DOHH2 (cell line): ENCODE measurements around the gene NEUROD1.

ENCODE experiments used
- H3F3A ChIP-seq: fragments of 200-600 bp; sonication (generic), shearing (Covaris generic); 2 replicates; pipeline ENCODE4 v1.6.0; 2016; ENCODE audit warnings: antibody characterized with exemption, mild to moderate bottlenecking; ENCODE audit not compliant: control insufficient read depth, insufficient read depth
- H3K27ac ChIP-seq: fragments of 200-600 bp; sonication (generic); 2 replicates; pipeline ENCODE4 v1.5.1; 2014; ENCODE audit warnings: low read depth, mild to moderate bottlenecking, low read length, moderate library complexity
- H3K27me3 ChIP-seq: fragments of 200-600 bp; sonication (generic); 2 replicates; pipeline ENCODE4 v1.6.1; 2014; ENCODE audit warnings: mild to moderate bottlenecking, low read length, mixed read lengths; ENCODE audit not compliant: control insufficient read depth
- H3K36me3 ChIP-seq: fragments of 200-600 bp; sonication (generic); 2 replicates; pipeline ENCODE4 v1.6.1; 2014; ENCODE audit warnings: mild to moderate bottlenecking, low read length, moderate library complexity, mixed read lengths; ENCODE audit not compliant: control insufficient read depth
- H3K4me1 ChIP-seq: fragments of 200-600 bp; sonication (generic); 2 replicates; pipeline ENCODE4 v1.6.1; 2014; ENCODE audit warnings: mild to moderate bottlenecking, low read length, mixed read lengths; ENCODE audit not compliant: control insufficient read depth
- H3K4me2 ChIP-seq: fragments of 200-600 bp; sonication (generic); 2 replicates; pipeline ENCODE4 v1.6.0; 2014; ENCODE audit warnings: mild to moderate bottlenecking, low read length, moderate library complexity
- H3K4me3 ChIP-seq: fragments of 200-600 bp; sonication (generic); 2 replicates; pipeline ENCODE4 v1.5.1; 2014; ENCODE audit warnings: mild to moderate bottlenecking, low read length, mixed read lengths
- H3K79me2 ChIP-seq: fragments of 200-600 bp; sonication (generic); 2 replicates; pipeline ENCODE4 v1.6.1; 2014; ENCODE audit warnings: mild to moderate bottlenecking, low read length, mixed read lengths; ENCODE audit not compliant: control insufficient read depth
- H3K9me2 ChIP-seq: fragments of 200-600 bp; sonication (generic); replicated peaks from 2 replicates; pipeline ENCODE4 v1.6.1; 2014; ENCODE audit warnings: mild to moderate bottlenecking, low read length, mixed read lengths; ENCODE audit not compliant: control insufficient read depth
- H3K9me3 ChIP-seq: fragments of 200-600 bp; sonication (generic); 2 replicates; pipeline ENCODE4 v1.6.1; 2014; ENCODE audit warnings: antibody characterized with exemption, low read length, mixed read lengths; ENCODE audit not compliant: control insufficient read depth, insufficient read depth
- H4K20me1 ChIP-seq: fragments of 200-600 bp; sonication (generic); 2 replicates; pipeline ENCODE4 v1.6.0; 2014; ENCODE audit warnings: low read depth, mild to moderate bottlenecking, antibody characterized with exemption, low read length, moderate library complexity; ENCODE audit not compliant: control insufficient read depth, insufficient read depth
- EZH2phosphoT487 ChIP-seq: fragments of 200-600 bp; sonication (generic); IDR thresholded peaks from 2 replicates; pipeline ENCODE4 v1.6.1; 2017; ENCODE audit warnings: borderline replicate concordance, mild to moderate bottlenecking, antibody characterized with exemption, low read length, moderate library complexity, mixed read lengths
- TF ChIP-seq, protein P1 (sequence below): fragments of 200-600 bp; sonication (generic); IDR thresholded peaks from one replicate; pipeline ENCODE4 v1.5.1; 2014; ENCODE audit warnings: antibody characterized with exemption, mild to moderate bottlenecking, low read depth, low read length; ENCODE audit not compliant: poor library complexity, severe bottlenecking

Gene NEUROD1

DNA sequence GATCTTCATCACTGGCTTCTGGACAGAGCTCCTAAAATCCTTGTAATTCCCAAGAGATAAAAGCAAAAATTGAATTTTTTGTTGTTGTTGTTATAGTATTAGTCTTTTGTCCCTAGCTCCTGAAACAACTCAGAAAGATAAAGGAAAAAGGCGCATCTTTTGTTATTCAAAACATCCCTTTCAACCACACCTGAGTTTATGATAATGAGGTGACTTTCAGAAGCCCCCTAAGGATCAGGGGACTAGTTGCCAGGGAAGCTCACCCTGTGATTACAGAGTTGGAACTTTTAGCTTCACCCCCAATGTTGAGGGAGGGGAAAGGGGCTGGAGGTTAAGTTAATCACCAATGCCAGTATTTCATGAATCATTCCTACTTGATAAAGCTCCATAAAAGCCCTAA is 13.1 kb downstream of the NEUROD1 start:
- TF ChIP-seq, protein P1, sequence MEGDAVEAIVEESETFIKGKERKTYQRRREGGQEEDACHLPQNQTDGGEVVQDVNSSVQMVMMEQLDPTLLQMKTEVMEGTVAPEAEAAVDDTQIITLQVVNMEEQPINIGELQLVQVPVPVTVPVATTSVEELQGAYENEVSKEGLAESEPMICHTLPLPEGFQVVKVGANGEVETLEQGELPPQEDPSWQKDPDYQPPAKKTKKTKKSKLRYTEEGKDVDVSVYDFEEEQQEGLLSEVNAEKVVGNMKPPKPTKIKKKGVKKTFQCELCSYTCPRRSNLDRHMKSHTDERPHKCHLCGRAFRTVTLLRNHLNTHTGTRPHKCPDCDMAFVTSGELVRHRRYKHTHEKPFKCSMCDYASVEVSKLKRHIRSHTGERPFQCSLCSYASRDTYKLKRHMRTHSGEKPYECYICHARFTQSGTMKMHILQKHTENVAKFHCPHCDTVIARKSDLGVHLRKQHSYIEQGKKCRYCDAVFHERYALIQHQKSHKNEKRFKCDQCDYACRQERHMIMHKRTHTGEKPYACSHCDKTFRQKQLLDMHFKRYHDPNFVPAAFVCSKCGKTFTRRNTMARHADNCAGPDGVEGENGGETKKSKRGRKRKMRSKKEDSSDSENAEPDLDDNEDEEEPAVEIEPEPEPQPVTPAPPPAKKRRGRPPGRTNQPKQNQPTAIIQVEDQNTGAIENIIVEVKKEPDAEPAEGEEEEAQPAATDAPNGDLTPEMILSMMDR = no peak
- no peak for TF ChIP-seq EZH2phosphoT487
- no peaks in the 10 kb centered on the region for H3K27me3 ChIP-seq

DNA sequence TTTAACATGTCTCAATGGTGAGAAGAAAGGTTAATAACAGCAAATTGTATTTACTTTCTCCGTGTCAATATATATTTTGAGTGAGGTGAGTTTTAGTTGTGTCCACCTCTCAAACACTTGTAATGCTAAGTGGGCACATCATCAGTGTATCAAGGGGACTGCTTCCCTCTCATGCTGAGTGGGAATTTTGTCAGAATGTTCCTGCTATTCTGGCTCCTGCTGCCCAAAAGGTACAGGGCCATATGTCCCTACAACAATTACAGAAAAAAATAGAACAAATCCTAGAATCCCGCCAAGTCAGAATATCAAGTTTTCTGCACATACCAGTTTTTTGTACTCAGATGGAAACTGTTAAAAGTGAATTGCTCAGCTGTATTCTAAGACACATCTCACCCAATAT is 18.0 kb downstream of the NEUROD1 start:
- H3K27ac ChIP-seq = no peak overlapping the region
- peaks cover 3% of the 10 kb centered on the region for H3K4me1 ChIP-seq
- H3K9me2 ChIP-seq = no peaks in the 10 kb centered on the region
- no peaks in the 10 kb centered on the region for H3F3A ChIP-seq
- no peaks in the 10 kb centered on the region for H3K36me3 ChIP-seq
- no peak overlapping the region for H3K4me2 ChIP-seq
- H3K79me2 ChIP-seq = no peaks in the 10 kb centered on the region
- no peaks in the 10 kb centered on the region for H4K20me1 ChIP-seq
- no peaks in the 10 kb centered on the region; the same call in 1 of the 2 replicates for H3K9me3 ChIP-seq
- H3K27me3 ChIP-seq = no peaks in the 10 kb centered on the region
- TF ChIP-seq, protein P1 = no peak
- no peak for TF ChIP-seq EZH2phosphoT487
- no peak overlapping the region for H3K4me3 ChIP-seq

More for the DNA sequence above, 13.1 kb downstream of the NEUROD1 start:
- Histone ChIP-seq H3K79me2 (no peaks in the 10 kb centered on the region), H3K4me3 (no peak overlapping the region), H4K20me1 (no peaks in the 10 kb centered on the region), H3K4me2 (no peak overlapping the region), H3F3A (no peaks in the 10 kb centered on the region), H3K4me1 (peaks cover 7% of the 10 kb centered on the region), H3K9me2 (no peaks in the 10 kb centered on the region), H3K27ac (no peak overlapping the region), H3K9me3 (no peaks in the 10 kb centered on the region; the same call in 1 of the 2 replicates), H3K36me3 (no peaks in the 10 kb centered on the region)

DNA sequence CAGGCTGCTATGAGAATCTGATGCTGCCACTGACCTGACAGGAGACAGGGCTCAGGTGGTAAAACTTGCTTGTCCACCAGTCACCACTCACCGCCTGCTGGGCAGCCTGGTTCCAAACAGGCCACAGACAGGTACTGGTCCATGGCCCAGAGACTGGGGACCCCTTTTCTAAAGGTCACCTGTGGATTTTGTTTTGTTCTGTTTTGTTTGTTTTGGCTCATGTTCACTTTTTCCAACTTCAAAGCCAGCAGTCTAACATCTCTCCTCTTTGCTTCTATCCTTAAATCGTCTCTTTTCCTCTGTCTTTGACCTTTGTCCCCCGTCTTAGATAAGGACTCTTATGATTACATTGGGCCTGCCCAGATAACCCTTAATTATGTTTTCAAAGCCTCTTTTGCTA is 20.1 kb downstream of the NEUROD1 start:
- no peaks in the 10 kb centered on the region for H3K9me2 ChIP-seq
- no peaks in the 10 kb centered on the region for H3K27me3 ChIP-seq
- H4K20me1 ChIP-seq = no peaks in the 10 kb centered on the region
- no peak overlapping the region for H3K4me3 ChIP-seq
- no peaks in the 10 kb centered on the region for H3K36me3 ChIP-seq
- H3K79me2 ChIP-seq = no peaks in the 10 kb centered on the region
- TF ChIP-seq EZH2phosphoT487 = no peak
- TF ChIP-seq, protein P1 = no peak
- H3K4me2 ChIP-seq = no peak overlapping the region
- no peaks in the 10 kb centered on the region for H3F3A ChIP-seq
- no peak overlapping the region for H3K27ac ChIP-seq
- H3K9me3 ChIP-seq = no peaks in the 10 kb centered on the region
- peaks cover 8% of the 10 kb centered on the region for H3K4me1 ChIP-seq

GRCh38 chr2:181658444-181658843 is 21.9 kb downstream of the NEUROD1 start:
- peaks cover 8% of the 10 kb centered on the region for H3K4me1 ChIP-seq
- no peak overlapping the region for H3K4me3 ChIP-seq
- no peak overlapping the region for H3K27ac ChIP-seq
- no peaks in the 10 kb centered on the region for H3K27me3 ChIP-seq
- no peaks in the 10 kb centered on the region for H3K79me2 ChIP-seq
- H3K36me3 ChIP-seq = no peaks in the 10 kb centered on the region
- H3F3A ChIP-seq = no peaks in the 10 kb centered on the region
- no peaks in the 10 kb centered on the region for H4K20me1 ChIP-seq
- no peaks in the 10 kb centered on the region for H3K9me3 ChIP-seq
- H3K4me2 ChIP-seq = no peak overlapping the region
- TF ChIP-seq, protein P1 = no peak
- TF ChIP-seq EZH2phosphoT487 = no peak
- no peaks in the 10 kb centered on the region for H3K9me2 ChIP-seq
